Islet of Langerhans (tissue), 1 donor: Measurements from ENCODE around the gene CKAP5.
A peak's percentile ranks its signal among the peaks of the same experiment; 100 is the strongest.
"Not testable (repeated sequence)": the region's sequence is repeated elsewhere in the genome, so short reads cannot be mapped to it uniquely, and the experiment has no call there.

ENCODE experiments used
- FAIRE-seq: peaks from one replicate; lab custom pipeline; 2011; peaks lifted over from hg19 to GRCh38; lab: Jason Lieb, UNC

The CKAP5 gene

DNA sequence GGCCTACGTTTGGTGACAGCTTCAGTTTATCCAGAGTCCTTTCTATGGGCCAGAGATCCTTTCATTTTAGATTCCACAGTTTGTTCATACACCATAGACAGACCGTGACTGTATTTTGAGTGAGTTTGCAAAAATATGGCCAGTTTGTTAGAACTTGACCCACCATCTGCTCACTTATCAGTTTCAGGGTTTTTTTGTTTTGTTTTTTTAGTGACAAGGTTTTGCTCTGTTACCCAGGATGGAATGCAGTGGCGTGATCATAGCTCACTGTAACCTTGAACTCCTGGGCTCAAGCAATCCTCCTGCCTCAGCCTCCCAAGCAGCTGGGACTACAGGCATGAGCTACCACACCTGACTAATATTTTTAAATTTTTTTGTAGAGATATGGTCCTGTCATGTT, 9.1 kb upstream of the CKAP5 start:
- FAIRE-seq, result no peak

DNA sequence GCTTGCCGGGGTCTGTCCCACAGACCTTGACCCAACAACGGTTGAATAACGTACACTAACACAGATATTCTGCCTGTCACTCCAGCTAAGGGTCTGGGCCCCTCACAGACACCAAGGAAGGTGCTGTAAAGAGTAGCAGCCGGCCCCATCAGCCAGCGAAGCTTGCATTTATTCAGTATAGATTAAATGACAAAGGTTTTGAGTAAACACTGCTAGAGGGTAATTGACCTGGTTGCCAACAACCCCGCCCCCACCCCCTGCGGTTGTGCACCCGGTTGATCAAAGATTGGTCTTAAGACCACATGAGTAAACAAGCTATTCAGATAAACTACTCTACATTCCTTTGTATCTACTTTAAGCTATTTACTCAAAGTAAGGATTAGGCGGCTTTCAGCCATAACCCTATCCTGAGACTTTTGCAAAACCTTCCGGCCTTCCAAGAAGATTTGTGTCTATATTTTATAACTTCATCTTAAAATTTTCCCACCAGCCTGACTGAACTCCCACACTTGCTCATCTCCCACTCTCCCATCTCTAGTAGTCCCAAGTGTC, 4.8 kb upstream of the CKAP5 start:
- no peak for FAIRE-seq

DNA sequence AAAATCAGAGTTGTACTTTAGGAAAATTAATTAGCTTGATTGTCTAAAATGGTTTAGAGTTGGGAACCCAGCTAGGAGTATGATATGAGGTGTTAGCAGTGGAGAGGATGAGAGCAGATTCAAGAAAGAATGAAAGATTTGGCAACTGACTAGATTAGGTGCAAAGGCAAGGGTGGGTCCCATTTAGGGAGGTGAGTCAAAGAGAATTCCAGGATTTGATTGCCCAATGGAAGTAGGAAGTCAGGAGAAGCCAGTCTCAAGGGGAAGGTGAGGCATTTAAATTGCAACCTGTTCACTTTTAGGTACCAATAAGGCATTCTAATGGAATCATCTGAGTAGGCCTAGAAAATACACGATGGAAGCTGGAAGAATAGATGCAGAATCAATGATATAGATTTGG, 3.6 kb upstream of the CKAP5 start:
- FAIRE-seq, result no peak

DNA sequence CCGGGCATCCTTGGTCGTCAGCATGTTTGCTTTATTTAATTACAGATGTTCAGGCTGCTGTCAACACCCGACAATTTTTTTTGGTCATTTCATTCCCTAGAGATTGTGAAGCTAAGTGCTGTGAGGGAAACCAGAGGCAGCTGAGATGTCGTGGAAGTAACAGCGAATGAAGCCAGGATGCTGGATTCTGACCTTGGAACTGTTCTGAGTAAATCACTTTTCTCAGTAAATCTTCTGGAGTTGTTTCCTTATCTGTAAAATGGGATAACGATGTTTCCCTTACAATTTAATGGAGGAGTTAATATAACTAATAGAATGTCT, 390 bp upstream of the CKAP5 start:
- FAIRE-seq, result no peak

DNA sequence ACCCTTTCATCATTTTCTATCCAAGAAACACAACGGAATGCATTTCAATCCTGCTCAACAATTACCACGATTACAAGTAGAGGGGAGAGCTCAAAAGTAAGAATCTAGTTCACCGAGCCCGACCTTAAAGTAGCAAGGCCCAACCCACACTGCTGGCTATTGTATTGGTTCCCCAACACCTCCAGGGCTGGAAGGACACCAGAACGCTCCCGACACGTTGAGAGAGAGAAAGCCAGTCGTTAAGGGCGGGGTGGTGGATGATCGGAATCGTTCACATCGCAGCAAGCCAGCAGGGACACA, 690 bp downstream of the CKAP5 start:
- no peak for FAIRE-seq

DNA sequence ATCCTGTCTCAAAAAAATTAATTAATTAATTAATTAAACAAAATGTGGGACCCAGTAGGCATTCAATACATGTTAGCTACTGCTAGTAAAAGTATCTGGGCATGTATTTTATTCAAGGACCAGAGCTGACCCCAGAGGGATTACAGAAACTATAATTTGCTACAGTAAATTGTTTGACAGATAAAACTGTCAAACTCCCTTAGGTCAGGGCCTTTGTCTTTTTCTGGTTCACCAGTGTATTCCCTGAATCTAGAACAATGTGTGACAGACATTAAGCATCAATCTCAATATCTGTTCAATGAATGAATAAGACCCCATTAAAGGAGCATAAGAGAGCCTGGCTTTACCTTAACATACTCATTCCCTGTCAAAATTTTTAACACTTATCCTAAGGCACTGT, 6.0 kb downstream of the CKAP5 start:
- FAIRE-seq, result no peak

DNA sequence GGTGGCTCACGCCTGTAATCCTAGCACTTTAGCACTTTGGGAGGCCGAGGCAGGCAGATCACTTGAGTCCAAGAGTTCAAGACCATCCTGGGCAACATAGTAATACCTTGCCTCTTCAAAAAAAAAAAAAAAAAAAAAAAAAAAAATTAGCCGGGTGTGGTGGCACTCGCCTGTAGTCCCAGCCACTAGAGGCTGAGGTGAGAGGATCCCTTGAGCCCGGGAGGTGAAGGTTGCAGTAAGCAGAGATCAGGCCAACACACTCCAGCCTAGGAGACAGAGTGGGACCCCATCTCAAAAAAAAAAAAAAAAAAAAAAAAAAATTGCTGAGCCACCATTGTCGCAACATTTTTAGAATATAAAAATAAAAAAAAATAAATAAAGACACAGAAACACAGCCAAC, 7.6 kb downstream of the CKAP5 start:
- no peak for FAIRE-seq

DNA sequence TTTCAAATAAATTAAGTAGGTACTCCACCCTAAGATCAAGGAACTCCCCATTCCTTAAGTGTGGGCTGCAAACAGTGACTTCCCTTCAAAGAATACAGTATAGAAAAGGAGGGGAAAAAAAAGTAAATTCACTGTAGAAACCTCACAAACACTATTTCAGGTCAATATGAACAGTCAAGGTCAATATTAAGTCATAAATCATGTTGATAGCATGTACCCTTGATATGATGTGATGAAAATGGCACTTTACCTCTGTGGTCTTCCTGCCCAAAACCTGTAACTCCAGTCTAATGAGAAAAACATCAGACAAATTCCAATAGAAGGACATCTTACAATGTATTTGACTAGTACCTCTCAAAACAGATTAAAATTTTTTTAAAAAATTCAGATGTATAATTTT, 8.2 kb downstream of the CKAP5 start:
- no peak for FAIRE-seq

DNA sequence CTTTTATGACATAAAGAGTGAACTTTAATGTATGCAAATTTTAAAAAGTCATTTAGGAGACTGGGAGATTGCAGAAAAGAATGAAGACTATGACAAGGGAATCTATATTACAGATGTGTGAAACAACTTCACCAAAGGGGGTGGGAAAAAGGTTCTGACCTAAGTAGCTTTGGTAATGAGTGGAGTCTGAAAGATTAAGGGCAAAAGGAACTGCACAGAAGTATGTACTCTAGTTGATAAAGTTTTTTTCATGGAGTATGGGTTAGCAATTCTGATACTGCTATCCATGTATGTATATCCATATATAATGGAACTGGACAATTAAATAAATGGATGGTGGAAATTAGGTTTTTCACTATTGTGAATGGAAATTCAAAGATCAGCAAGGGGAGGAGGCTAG, 9.2 kb downstream of the CKAP5 start:
- FAIRE-seq, result no peak

DNA sequence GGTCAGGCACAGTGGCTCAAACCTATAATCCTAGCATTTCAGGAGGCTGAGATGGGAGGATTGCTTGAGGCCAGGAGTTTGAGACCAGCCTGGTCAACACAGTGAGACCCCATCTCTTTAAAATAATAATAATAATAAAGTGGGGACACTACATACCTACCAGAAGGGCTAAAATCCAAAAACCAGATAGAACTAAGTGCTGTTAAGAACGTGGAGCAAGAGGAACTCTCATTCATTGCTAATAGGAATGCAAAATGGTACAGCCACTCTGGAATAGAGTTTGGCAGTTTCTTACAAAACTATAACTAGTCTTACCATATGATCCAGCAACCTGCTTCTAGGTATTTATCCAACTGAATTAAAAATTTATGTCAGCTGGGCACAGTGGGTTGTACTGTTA, 9.6 kb downstream of the CKAP5 start:
- FAIRE-seq, result no peak

DNA sequence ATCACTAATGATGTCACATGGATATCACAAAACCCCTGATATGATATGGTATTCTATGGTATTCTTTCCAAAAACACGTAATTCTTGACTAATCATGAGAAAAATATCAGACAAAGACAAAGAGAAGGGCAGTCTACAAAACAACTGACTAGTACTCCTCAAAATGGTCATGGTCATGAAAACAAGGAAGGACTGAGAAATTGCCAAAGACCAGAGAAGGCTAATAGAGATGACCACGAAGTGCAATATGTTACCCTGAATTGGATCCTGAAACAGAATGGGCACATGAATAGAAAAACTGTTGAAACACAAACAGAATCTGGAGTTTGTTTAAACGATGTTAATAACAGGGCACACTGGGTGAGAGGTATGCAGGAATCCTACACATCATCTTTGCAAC, 10.2 kb downstream of the CKAP5 start:
- FAIRE-seq, result no peak

DNA sequence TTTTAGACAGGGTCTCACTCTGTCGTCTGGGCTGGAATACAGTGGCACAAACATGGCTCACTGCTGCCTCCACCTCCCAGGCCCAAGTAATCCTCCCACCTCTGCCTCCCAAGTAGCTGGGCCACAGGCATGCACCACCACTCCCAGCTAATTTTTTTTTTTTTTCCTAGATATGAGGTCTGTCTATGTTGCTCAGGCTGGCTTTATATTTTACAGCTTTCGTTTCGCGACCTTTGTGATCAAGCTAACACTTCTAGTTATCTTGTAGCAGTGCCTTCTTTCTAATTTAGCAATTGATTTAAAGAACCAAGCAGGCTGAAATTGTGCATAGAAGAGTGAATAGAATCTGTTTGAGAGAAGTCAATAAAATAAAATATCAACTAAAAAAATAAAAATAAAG, 11.3 kb downstream of the CKAP5 start:
- FAIRE-seq, result no peak

DNA sequence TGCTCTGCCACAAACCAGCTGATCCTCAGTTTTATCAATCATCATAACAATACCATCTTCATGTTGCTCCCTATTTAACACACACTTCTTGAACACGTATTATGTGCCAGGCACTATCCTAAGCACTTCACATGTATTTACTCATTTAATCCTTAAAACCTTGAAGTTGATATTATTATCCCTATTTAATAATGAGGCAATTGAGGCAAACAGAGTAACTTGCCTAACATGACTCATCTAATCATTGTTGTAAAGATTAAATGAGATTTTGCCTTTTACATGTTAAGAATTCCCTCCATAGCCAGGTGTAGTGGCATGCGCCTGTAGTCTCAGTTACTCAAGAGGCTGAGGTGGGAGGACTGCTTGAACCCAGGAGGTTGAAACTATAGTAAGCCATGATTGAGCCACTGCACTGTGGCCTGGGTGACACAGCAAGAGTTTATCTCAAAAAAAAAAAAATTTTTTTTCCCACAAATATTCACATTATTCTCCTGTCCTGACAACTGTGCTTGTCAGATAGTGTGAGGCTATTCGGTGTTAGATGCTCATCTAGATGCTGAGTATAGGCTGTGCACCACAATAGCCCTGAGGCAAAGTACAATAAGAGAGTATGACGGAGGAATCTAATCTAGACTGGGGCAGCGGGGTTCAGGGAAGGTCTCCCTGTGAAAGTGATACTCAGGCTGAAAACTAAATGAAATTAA, 13.4 kb downstream of the CKAP5 start:
- FAIRE-seq, result no peak

DNA sequence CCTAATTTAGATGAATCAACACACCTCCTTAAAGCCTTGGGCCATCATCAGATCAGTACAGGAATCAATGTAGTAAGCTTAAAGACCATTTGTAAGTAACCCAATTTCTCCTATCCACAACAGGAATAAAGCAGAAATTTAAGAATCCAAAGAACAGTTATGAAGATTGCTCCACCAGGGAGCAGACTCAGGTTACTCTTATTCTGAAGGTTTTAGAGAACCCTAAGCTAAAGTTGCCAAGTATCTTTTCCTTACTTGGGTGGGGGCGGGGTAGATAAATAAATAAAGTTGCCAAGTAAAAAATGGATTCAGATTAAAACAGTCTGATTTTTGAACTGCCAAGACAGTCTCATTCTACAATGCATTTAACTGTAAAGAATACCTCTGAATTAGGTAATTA, 18.1 kb downstream of the CKAP5 start:
- no peak for FAIRE-seq

DNA sequence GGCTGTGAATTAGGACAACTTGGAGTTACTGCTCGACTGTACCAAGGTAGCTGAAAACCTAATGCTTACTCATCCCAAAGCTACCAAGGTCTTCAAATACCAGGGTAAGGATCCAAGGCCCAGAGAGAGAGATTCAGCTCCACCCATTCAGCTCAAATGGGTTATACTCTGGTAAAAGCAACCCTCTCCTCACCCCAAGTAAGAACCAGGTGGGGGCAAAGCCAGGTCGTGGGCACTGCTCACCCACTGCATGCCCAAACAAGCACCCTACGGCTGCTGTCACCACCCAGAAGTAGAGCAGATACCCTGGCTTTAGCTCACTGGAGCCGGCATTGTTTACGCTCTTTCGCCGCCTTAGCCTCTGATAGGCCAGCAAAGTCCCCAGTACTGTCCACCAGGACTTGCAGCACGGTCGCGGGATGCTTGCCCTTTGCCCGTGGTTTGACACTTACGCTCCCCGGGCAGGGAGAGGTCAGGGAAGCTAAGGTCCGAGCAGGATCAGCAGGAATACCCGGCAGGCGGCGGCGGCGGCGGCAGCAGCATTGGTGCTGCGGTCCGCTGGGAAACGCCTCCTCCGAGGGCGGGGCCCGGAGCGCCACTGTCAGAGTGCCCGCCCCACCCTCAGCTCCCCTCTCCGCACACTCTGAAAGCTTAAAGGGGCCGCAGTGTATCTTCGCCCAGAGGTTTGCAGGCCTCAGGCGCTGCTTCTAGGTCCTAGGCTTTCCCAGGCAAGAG, 19.6 kb downstream of the CKAP5 start:
- FAIRE-seq, result no peak

DNA sequence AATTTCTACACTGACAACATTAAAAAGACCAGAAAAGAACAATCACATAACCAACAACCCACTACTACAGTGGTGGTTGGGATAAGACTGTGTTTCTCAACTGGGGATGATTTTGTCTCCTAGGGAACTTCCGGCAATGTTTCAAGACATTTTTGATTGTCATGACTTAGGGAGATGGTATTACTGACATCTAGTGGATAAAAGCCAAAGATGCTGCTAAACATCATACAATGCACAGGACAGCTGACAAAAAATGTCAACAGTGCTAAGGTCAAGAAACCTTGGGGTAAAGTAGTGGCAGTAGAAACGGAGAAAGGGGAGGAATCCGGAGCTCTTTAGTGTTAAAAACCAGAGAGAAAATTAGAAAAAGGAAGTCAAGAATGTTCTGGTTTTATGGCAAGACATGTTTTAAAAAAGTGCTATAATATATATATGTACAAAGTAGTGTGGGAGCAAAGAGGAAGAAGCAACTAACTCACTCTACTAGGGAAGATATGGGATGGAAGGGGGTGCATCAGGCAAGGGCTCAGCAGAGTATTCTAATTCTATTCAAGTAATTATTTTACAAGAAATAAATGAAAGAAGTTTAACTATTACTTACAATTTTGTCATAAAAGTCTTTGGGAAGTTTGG, 37.2 kb downstream of the CKAP5 start:
- peak; percentile 87 for FAIRE-seq

DNA sequence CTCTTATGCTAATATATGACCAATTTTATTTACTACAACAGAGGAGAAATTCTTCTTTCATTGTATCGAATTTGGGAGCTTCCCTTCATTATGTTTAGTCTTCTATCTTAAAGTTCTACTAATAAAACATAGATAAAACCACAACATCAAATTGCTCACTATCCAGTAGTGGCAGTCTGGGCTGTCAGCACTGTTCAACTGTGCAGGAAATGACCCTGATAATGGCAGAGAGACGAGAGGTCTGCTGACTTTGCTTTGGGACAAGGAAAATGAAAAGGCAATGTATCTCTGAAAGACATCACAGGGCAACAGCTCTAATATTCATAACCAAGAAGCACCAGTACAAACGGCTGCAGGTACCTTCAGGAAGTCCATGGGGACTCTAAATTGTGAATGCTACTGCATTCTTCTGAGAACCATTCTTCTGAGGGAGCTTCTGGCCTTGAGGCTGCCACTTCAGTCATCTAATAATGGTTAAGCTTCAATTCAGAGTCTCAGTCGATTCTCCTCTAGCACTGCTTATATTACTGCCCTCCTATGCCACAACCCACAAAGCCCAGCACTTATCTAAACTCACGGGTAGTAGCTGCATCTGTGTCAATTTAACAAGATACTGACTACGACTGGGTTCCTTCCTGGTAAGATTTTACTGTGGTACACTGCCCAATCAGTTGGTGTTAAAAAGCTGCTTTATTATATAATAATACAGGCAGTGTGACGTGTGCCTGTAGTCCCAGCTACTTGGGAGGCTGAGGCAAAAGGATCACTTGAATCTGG, 44.2 kb downstream of the CKAP5 start:
- FAIRE-seq, result no peak

DNA sequence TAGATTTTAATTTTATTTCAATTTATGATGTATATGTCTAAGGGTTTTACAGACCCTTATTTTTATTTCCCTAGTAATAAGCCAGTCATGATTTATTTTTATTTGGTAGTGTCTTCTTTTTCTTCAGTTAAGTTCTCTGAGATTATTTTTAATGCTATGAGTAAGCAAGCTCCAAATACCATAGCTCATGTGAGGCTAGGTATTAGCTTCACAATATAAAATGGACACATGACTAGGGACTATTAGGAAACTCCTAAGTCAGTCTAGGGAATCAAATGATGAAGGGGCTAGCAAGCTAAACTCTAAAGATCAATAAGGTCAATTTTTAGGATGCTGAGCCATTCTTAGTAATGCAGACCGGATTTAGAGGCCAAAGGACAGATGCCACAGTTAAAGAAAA, 45.9 kb downstream of the CKAP5 start:
- FAIRE-seq, result no peak

DNA sequence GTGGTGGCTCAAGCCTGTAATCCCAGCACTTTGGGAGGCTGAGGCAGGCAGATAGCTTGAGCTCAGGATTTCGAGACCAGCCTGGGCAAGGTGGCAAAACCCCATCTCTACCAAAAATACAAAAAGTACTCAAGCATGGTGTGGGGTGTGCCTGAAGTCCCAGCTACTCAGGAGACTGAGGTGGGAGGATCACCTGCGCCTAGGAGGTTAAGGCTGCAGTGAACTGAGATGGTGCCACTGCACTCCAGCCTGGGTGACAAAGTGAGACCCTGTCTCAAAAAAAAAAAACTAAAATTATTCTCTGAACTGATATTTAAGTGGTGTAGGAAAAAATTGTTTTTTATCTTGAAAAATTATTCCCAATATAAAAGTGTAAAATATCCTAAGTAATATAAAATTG, 46.4 kb downstream of the CKAP5 start:
- not testable (repeated sequence) for FAIRE-seq

DNA sequence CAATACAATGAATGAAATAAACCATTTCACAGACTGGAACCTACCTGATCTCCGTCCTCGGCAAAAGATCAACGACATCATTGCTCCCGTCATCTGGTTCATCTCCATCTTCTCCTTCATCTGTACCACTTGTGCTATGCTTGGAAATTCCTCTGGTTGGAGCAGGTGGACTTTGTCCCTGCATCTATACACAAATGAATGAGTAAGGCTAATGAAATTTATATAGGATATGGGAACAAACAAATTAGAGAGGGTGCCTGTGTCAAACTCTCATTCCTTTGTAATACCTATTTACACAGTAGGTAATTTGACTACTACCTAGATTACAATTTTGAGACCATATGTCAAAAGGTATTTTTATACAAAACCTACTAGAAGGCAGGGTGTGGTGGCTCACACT, 67.7 kb downstream of the CKAP5 start:
- no peak for FAIRE-seq

DNA sequence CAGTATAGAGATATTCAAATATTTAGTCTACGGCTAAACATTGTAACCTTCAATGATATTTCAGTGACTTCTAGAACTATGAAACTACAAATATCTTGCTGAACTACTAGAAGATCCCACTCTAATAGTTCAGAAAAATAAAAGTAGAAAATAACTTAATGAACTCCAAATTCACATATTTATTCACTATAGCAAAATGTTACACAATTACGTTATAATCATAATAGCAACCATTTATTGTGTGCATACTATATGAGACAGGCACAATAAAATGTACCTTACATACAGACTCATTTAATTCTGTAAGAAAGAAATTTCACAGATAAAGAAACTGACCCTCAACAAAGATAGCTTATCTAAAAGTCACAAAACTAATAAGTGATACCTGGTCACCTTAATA, 69.2 kb downstream of the CKAP5 start:
- FAIRE-seq, result no peak

DNA sequence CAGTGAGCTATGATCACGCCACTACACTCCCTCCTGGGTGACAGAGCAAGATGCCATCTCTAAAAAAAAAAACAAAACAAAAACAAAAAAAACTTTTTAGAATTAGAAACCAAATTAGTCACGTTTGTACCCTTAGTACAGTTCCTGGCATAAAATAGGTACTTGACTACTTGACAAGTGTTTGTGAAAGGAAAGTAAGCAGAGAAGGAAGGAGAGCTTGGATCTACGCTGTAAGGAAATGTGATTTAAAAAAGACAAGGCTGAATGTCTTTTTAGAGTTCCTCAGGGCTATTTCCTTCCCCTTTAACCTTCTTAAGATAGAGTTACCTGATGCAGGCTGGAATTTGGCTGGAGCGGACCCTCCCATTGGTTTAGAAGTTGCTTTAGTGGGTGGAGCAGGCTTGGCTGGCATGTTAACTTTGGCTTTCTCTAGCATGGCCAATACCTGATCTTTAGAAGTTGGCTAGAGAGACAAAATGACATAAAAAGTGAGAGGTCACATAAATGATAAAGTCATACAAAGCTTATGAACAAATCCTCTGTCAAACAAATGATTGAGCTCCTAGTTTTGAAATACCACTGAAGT, 76.4 kb downstream of the CKAP5 start:
- no peak for FAIRE-seq

DNA sequence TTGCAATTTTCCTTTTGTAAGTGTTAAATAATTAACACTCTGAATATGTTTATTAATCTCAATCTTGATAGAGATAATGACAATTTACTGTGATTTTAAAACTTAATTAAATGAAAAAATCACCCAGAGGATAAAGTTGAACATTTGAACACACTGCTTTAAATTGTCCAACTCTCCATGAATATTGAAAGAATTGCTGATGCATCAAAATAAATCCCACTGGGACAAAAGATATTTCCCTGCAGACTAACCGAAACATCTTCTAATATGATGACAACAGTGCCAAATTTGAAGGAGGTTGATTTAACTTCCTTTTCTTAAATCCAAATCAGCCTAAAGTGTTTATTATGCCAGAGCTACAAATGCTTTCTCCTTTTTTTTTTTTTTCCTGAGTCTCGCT, 79.4 kb downstream of the CKAP5 start:
- peak; percentile 61 for FAIRE-seq
